Fibroblast of pulmonary artery (primary cell): Measurements from ENCODE around the gene NMRK1.

ENCODE experiments used
- DNase-seq: peaks from one replicate; pipeline ENCODE4 v3.0.0-alpha.2; 2010; ENCODE audit warnings: low read depth
- H3K4me3 ChIP-seq: replicated peaks from 2 replicates; pipeline ENCODE4 v1.5.1; 2011; ENCODE audit warnings: low read depth, mild to moderate bottlenecking, control low read depth, low read length, moderate library complexity
- CTCF ChIP-seq: IDR thresholded peaks from 2 replicates; pipeline ENCODE4 v1.5.1; 2011; ENCODE audit warnings: mild to moderate bottlenecking, control low read depth, low read length, inconsistent platforms; ENCODE audit errors: missing control alignments

Gene NMRK1

GRCh38 chr9:75046725-75047345 is 41.1 kb downstream of the NMRK1 start:
- TF ChIP-seq CTCF: no peak
- DNase-seq: no peak
- H3K4me3 ChIP-seq: no peak overlapping the region

- no peak for TF ChIP-seq CTCF
- H3K4me3 ChIP-seq: no peak overlapping the region
- DNase-seq: no peak
Observed at GRCh38 chr9:75041041-75041440, 46.9 kb downstream of the NMRK1 start.

GRCh38 chr9:75039801-75040200 is 48.2 kb downstream of the NMRK1 start:
- no peak for TF ChIP-seq CTCF
- no peak for DNase-seq
- H3K4me3 ChIP-seq: no peak overlapping the region

GRCh38 chr9:75039009-75039408 is 48.9 kb downstream of the NMRK1 start:
- H3K4me3 ChIP-seq: no peak overlapping the region
- DNase-seq: peak; percentile 45
- no peak for TF ChIP-seq CTCF

- no peak for DNase-seq
- TF ChIP-seq CTCF: no peak
Observed at GRCh38 chr9:75036793-75037192, 51.2 kb downstream of the NMRK1 start.

GRCh38 chr9:75033791-75034473 is 54.0 kb downstream of the NMRK1 start:
- TF ChIP-seq CTCF: no peak
- DNase-seq: no peak

More at GRCh38 chr9:75036793-75037192, 51.2 kb downstream of the NMRK1 start:
- no peak overlapping the region for H3K4me3 ChIP-seq

More at GRCh38 chr9:75033791-75034473, 54.0 kb downstream of the NMRK1 start:
- H3K4me3 ChIP-seq: no peak overlapping the region
